Lower leg skin (tissue), 3 donors: ENCODE data around the gene INPP5D.

Source experiments
- POLR2A ChIP-seq, 2 donors: fragments of 450-650 bp; IDR thresholded peaks; one replicate each; pipeline ENCODE4 v1.6.1; 2016 to 2017; ENCODE audit warnings: antibody characterized with exemption in 2 of 2, mild to moderate bottlenecking in 1 of 2, moderate library complexity in 1 of 2
- TF ChIP-seq, protein P1 (sequence below), 3 donors: fragments of 450-650 bp; IDR thresholded peaks; one replicate each; pipeline ENCODE4 v1.5.1; 2016; ENCODE audit warnings: antibody characterized with exemption in 3 of 3, mild to moderate bottlenecking in 3 of 3, moderate library complexity in 2 of 3

DNA sequence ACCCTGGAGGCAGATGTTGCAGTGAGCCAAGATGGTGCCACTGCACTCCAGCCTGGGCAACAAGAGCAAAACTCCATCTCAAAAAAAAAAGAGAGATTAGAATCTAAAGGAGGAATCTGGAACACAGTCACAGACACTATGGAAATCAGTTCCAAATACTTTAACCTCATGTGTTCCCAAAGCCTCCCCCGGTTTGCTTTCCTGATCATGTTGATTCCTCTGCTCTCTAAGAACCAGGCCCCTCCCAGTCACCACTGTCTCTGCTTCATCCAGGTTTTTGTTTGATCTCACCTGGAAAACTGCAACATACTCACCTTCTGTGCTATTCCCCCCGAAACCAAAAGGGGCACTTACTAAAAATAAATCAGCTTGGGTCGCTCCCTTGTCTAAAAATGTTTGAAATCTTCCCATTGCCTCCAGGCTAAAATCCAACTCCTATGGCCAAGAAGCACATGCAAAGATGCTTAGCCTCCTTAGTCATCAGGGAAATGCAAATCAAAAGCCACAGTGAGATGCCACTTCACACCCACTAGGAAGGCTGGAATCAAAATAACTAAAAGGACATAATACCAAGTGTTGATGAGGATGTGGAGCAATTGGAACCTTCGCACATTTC lies 33.8 kb upstream of the INPP5D start:
- TF ChIP-seq, protein P1, sequence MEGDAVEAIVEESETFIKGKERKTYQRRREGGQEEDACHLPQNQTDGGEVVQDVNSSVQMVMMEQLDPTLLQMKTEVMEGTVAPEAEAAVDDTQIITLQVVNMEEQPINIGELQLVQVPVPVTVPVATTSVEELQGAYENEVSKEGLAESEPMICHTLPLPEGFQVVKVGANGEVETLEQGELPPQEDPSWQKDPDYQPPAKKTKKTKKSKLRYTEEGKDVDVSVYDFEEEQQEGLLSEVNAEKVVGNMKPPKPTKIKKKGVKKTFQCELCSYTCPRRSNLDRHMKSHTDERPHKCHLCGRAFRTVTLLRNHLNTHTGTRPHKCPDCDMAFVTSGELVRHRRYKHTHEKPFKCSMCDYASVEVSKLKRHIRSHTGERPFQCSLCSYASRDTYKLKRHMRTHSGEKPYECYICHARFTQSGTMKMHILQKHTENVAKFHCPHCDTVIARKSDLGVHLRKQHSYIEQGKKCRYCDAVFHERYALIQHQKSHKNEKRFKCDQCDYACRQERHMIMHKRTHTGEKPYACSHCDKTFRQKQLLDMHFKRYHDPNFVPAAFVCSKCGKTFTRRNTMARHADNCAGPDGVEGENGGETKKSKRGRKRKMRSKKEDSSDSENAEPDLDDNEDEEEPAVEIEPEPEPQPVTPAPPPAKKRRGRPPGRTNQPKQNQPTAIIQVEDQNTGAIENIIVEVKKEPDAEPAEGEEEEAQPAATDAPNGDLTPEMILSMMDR (IDR thresholded peaks at IDR 0.05), result no peak
- TF ChIP-seq POLR2A (IDR thresholded peaks at IDR 0.05), result no peak
